Measurements from ENCODE around the gene ARFIP1.
"Not testable (repeated sequence)": the region's sequence is repeated elsewhere in the genome, so short reads cannot be mapped to it uniquely, and the experiment has no call there.

Gene ARFIP1

GRCh38 chr4:152765069-152765737 is 14.6 kb upstream of the ARFIP1 start:
- not testable (repeated sequence) for H3K27me3 ChIP-seq (ENCODE audit: control insufficient read depth, insufficient read depth, low read length, poor library complexity, severe bottlenecking); H3K27ac ChIP-seq (ENCODE audit: insufficient read depth, low read depth, low read length, poor library complexity, severe bottlenecking); H3K4me1 ChIP-seq (ENCODE audit: control insufficient read depth, insufficient read depth, low read length); H3K9me3 ChIP-seq (ENCODE audit: control insufficient read depth, low read length); H3K4me3 ChIP-seq (ENCODE audit: insufficient read depth, low read depth, low read length); H3K36me3 ChIP-seq (ENCODE audit: control insufficient read depth, insufficient read depth, low read length)
- WGBS, 2 experiments: 91 to 92% methylated on average over 54 of the region's 54 CpGs

- Histone ChIP-seq H3K27me3 (ENCODE audit: control insufficient read depth, insufficient read depth, low read length, poor library complexity, severe bottlenecking) (no peaks in the 10 kb centered on the region), H3K9me3 (ENCODE audit: control insufficient read depth, low read length) (no peaks in the 10 kb centered on the region), H3K4me1 (ENCODE audit: control insufficient read depth, insufficient read depth, low read length) (no peaks in the 10 kb centered on the region), H3K4me3 (ENCODE audit: insufficient read depth, low read depth, low read length) (no peak overlapping the region), H3K36me3 (ENCODE audit: control insufficient read depth, insufficient read depth, low read length) (no peaks in the 10 kb centered on the region), H3K27ac (ENCODE audit: insufficient read depth, low read depth, low read length, poor library complexity, severe bottlenecking) (no peak overlapping the region)
- WGBS, 2 experiments: 91 to 93% methylated on average over 1 to 3 of the region's 3 CpGs
Observed at GRCh38 chr4:152771741-152772533, 7.8 kb upstream of the ARFIP1 start.

- H3K36me3 ChIP-seq (ENCODE audit: control insufficient read depth, insufficient read depth, low read length): no peaks in the 10 kb centered on the region
- H3K27ac ChIP-seq (ENCODE audit: insufficient read depth, low read depth, low read length, poor library complexity, severe bottlenecking): no peak overlapping the region
- 87 to 94% methylated on average over 1 to 2 of the region's 2 CpGs for WGBS, 2 experiments
- H3K27me3 ChIP-seq (ENCODE audit: control insufficient read depth, insufficient read depth, low read length, poor library complexity, severe bottlenecking): no peaks in the 10 kb centered on the region
- H3K4me1 ChIP-seq (ENCODE audit: control insufficient read depth, insufficient read depth, low read length): peaks cover under 1% of the 10 kb centered on the region
- H3K4me3 ChIP-seq (ENCODE audit: insufficient read depth, low read depth, low read length): no peak overlapping the region
- no peaks in the 10 kb centered on the region for H3K9me3 ChIP-seq (ENCODE audit: control insufficient read depth, low read length)
Observed at GRCh38 chr4:152773339-152773738, 6.4 kb upstream of the ARFIP1 start.

GRCh38 chr4:152773953-152774352 is 5.8 kb upstream of the ARFIP1 start:
- Histone ChIP-seq H3K4me3 (ENCODE audit: insufficient read depth, low read depth, low read length) (no peak overlapping the region), H3K27me3 (ENCODE audit: control insufficient read depth, insufficient read depth, low read length, poor library complexity, severe bottlenecking) (no peaks in the 10 kb centered on the region), H3K4me1 (ENCODE audit: control insufficient read depth, insufficient read depth, low read length) (peaks cover 7% of the 10 kb centered on the region), H3K27ac (ENCODE audit: insufficient read depth, low read depth, low read length, poor library complexity, severe bottlenecking) (no peak overlapping the region), H3K9me3 (ENCODE audit: control insufficient read depth, low read length) (no peaks in the 10 kb centered on the region), H3K36me3 (ENCODE audit: control insufficient read depth, insufficient read depth, low read length) (no peaks in the 10 kb centered on the region)
- 86 to 91% methylated on average over 1 of the region's 1 CpG for WGBS, 2 experiments

- Histone ChIP-seq H3K36me3 (ENCODE audit: control insufficient read depth, insufficient read depth, low read length) (no peaks in the 10 kb centered on the region), H3K4me1 (ENCODE audit: control insufficient read depth, insufficient read depth, low read length) (peaks cover 7% of the 10 kb centered on the region), H3K4me3 (ENCODE audit: insufficient read depth, low read depth, low read length) (no peak overlapping the region), H3K9me3 (ENCODE audit: control insufficient read depth, low read length) (no peaks in the 10 kb centered on the region), H3K27me3 (ENCODE audit: control insufficient read depth, insufficient read depth, low read length, poor library complexity, severe bottlenecking) (no peaks in the 10 kb centered on the region), H3K27ac (ENCODE audit: insufficient read depth, low read depth, low read length, poor library complexity, severe bottlenecking) (no peak overlapping the region)
Observed at GRCh38 chr4:152776352-152776751, 3.4 kb upstream of the ARFIP1 start.

- H3K27me3 ChIP-seq (ENCODE audit: control insufficient read depth, insufficient read depth, low read length, poor library complexity, severe bottlenecking): no peaks in the 10 kb centered on the region
- H3K9me3 ChIP-seq (ENCODE audit: control insufficient read depth, low read length): no peaks in the 10 kb centered on the region
- H3K36me3 ChIP-seq (ENCODE audit: control insufficient read depth, insufficient read depth, low read length): no peaks in the 10 kb centered on the region
- H3K4me1 ChIP-seq (ENCODE audit: control insufficient read depth, insufficient read depth, low read length): peaks cover 9% of the 10 kb centered on the region
- H3K27ac ChIP-seq (ENCODE audit: insufficient read depth, low read depth, low read length, poor library complexity, severe bottlenecking): no peak overlapping the region
- no peak overlapping the region for H3K4me3 ChIP-seq (ENCODE audit: insufficient read depth, low read depth, low read length)
- 88 to 100% methylated on average over 1 of the region's 1 CpG for WGBS, 2 experiments
Observed at GRCh38 chr4:152777488-152777887, 2.3 kb upstream of the ARFIP1 start.

GRCh38 chr4:152778656-152779512 is 870 bp upstream of the ARFIP1 start:
- peak overlapping the region; percentile 95 for H3K27ac ChIP-seq (ENCODE audit: insufficient read depth, low read depth, low read length, poor library complexity, severe bottlenecking)
- H3K27me3 ChIP-seq (ENCODE audit: control insufficient read depth, insufficient read depth, low read length, poor library complexity, severe bottlenecking): no peaks in the 10 kb centered on the region
- no peaks in the 10 kb centered on the region for H3K9me3 ChIP-seq (ENCODE audit: control insufficient read depth, low read length)
- peaks cover 9% of the 10 kb centered on the region for H3K4me1 ChIP-seq (ENCODE audit: control insufficient read depth, insufficient read depth, low read length)
- H3K4me3 ChIP-seq (ENCODE audit: insufficient read depth, low read depth, low read length): peak overlapping the region; percentile 87
- no peaks in the 10 kb centered on the region for H3K36me3 ChIP-seq (ENCODE audit: control insufficient read depth, insufficient read depth, low read length)
- 6% methylated on average over 30 of the region's 30 CpGs for WGBS, 2 experiments

- H3K4me3 ChIP-seq (ENCODE audit: insufficient read depth, low read depth, low read length): peak overlapping the region; percentile 87
- peak overlapping the region; percentile 95 for H3K27ac ChIP-seq (ENCODE audit: insufficient read depth, low read depth, low read length, poor library complexity, severe bottlenecking)
- peaks cover 9% of the 10 kb centered on the region for H3K4me1 ChIP-seq (ENCODE audit: control insufficient read depth, insufficient read depth, low read length)
- no peaks in the 10 kb centered on the region for H3K9me3 ChIP-seq (ENCODE audit: control insufficient read depth, low read length)
- WGBS, 2 experiments: 1 to 3% methylated on average over 14 of the region's 14 CpGs
- H3K27me3 ChIP-seq (ENCODE audit: control insufficient read depth, insufficient read depth, low read length, poor library complexity, severe bottlenecking): no peaks in the 10 kb centered on the region
- no peaks in the 10 kb centered on the region for H3K36me3 ChIP-seq (ENCODE audit: control insufficient read depth, insufficient read depth, low read length)
Observed at GRCh38 chr4:152780267-152780778, 569 bp downstream of the ARFIP1 start.

GRCh38 chr4:152784490-152785350 is 5.0 kb downstream of the ARFIP1 start:
- peaks cover 3% of the 10 kb centered on the region for H3K4me1 ChIP-seq (ENCODE audit: control insufficient read depth, insufficient read depth, low read length)
- no peak overlapping the region for H3K4me3 ChIP-seq (ENCODE audit: insufficient read depth, low read depth, low read length)
- no peaks in the 10 kb centered on the region for H3K9me3 ChIP-seq (ENCODE audit: control insufficient read depth, low read length)
- H3K27me3 ChIP-seq (ENCODE audit: control insufficient read depth, insufficient read depth, low read length, poor library complexity, severe bottlenecking): no peaks in the 10 kb centered on the region
- WGBS, 2 experiments: 90 to 92% methylated on average over 3 to 4 of the region's 4 CpGs
- no peak overlapping the region for H3K27ac ChIP-seq (ENCODE audit: insufficient read depth, low read depth, low read length, poor library complexity, severe bottlenecking)
- H3K36me3 ChIP-seq (ENCODE audit: control insufficient read depth, insufficient read depth, low read length): no peaks in the 10 kb centered on the region

Measured in ectodermal cell (in vitro differentiated cells).